Gastrocnemius medialis (tissue), 4 donors: ENCODE results near the gene CMC1. TPM values are rescaled to one million over a fixed set of nuclear protein-coding genes. Genes with fewer than 3 reads are reported as not detected.

Experiments
- ATAC-seq, 2 donors: fragments of 150-250 bp; one replicate each; pipeline ENCODE4 v1.9.1; 2016
- DNase-seq, 2 donors: peaks; one replicate each; pipeline ENCODE4 v3.0.0-alpha.2; 2019
- H3K27ac ChIP-seq, 4 donors: fragments of 200-600 bp; sonication (generic); 1 replicate in 1 of 4; 2 replicates in 3 of 4; pipeline ENCODE4 v1.5.1; 2016 to 2018; ENCODE audit warnings: mild to moderate bottlenecking in 2 of 4, moderate library complexity in 1 of 4
- H3K27me3 ChIP-seq, 3 donors: fragments of 200-600 bp; sonication (generic) in 2 of 3; 1 replicate in 1 of 3; 2 replicates in 2 of 3; pipeline versions ENCODE4 v1.5.1 to v1.6.0; 2016 to 2019; ENCODE audit warnings: mild to moderate bottlenecking in 1 of 3, moderate library complexity in 1 of 3
- H3K36me3 ChIP-seq, 2 donors: fragments of 200-600 bp; sonication (generic) in 1 of 2; one replicate each; pipeline ENCODE4 v1.5.1; 2017 to 2018
- H3K4me1 ChIP-seq, 2 donors: fragments of 200-600 bp; sonication (generic) in 1 of 2; one replicate each; pipeline ENCODE4 v1.5.1; 2016 to 2017; ENCODE audit warnings: mild to moderate bottlenecking in 2 of 2
- H3K4me3 ChIP-seq, 4 donors: fragments of 200-600 bp; sonication (generic) in 3 of 4; 1 replicate in 1 of 4; 2 replicates in 3 of 4; pipeline ENCODE4 v1.5.1; 2016 to 2019; ENCODE audit warnings: mild to moderate bottlenecking in 2 of 4
- H3K9me3 ChIP-seq, 3 donors: fragments of 200-600 bp; sonication (generic) in 2 of 3; 1 replicate in 1 of 3; 2 replicates in 2 of 3; pipeline ENCODE4 v1.5.1; 2016 to 2019
- CTCF ChIP-seq, 5 experiments: fragments of 450-650 bp in 3 of 5; fragments of 200-600 bp in 2 of 5; sonication (generic) in 2 of 5; IDR thresholded peaks in 4 of 5; conservative IDR thresholded peaks in 1 of 5; 1 replicate in 4 of 5; 2 replicates in 1 of 5; pipeline ENCODE4 v1.5.1; 2016 to 2019; ENCODE audit warnings: antibody characterized with exemption in 5 of 5, mild to moderate bottlenecking in 3 of 5, moderate library complexity in 3 of 5
- POLR2A ChIP-seq, 2 donors: fragments of 450-650 bp; IDR thresholded peaks; one replicate each; pipeline ENCODE4 v1.6.1; 2017; ENCODE audit warnings: antibody characterized with exemption in 2 of 2, mild to moderate bottlenecking in 2 of 2, moderate library complexity in 2 of 2
- in situ Hi-C, 4 donors: fragments of 200-750 bp; cut with MboI; loops; one replicate each; pipeline versions ENCODE4 v1.15.0 to v1.8.0; 2017; ENCODE audit warnings: low sequenced_read_pairs in 4 of 4
- intact Hi-C: fragments of 100-400 bp; cut with DNase I; formaldehyde crosslinking; loops from one replicate; pipeline ENCODE4 v1.15.1; 2023; ENCODE audit warnings: low total_unique reads
- total RNA-seq, 4 donors: library from RNA; depleted of rRNA; stranded (reverse); fragments of >200 nt; gene quantifications; one replicate each; pipeline versions ENCODE4 v1.1.0 to v1.2.3, GENCODE V29; 2016

Gene CMC1
- total RNA-seq, 4 donors from 2014 or later: 2.7 to 27.6 (median 18.4) TPM

GRCh38 chr3:28287046-28287445, 45.6 kb downstream of the CMC1 start:
- intact Hi-C loops (loop anchor here (2.0 kb wide), 1 partner anchor 574 kb away; no protein-coding TSS in a partner anchor), in situ Hi-C loops (no loop called here)
- no peak overlapping the region for H3K4me3 ChIP-seq
- H3K4me1 ChIP-seq: peaks cover 0 to 3% of the 10 kb centered on the region in 2 donors
- H3K27me3 ChIP-seq: no peaks in the 10 kb centered on the region
- no peak for ATAC-seq
- H3K27ac ChIP-seq: no peak overlapping the region
- no peak for DNase-seq
- no peaks in the 10 kb centered on the region for H3K36me3 ChIP-seq
- TF ChIP-seq CTCF (IDR thresholded peaks at IDR 0.05 in 4 of 5, conservative IDR thresholded peaks at IDR 0.05 in 1 of 5) (no peak), POLR2A (IDR thresholded peaks at IDR 0.05) (no peak)
- no peaks in the 10 kb centered on the region for H3K9me3 ChIP-seq

- in situ Hi-C loops: no loop called here
- H3K4me1 ChIP-seq: no peaks in the 10 kb centered on the region
- intact Hi-C loops: no loop called here
These were observed 49.5 kb downstream of the CMC1 start for GRCh38 chr3:28290863-28291300.

GRCh38 chr3:28291577-28291976, 50.2 kb downstream of the CMC1 start:
- Histone ChIP-seq H3K4me1 (no peaks in the 10 kb centered on the region), H3K36me3 (no peaks in the 10 kb centered on the region), H3K27ac (no peak overlapping the region), H3K27me3 (no peaks in the 10 kb centered on the region), H3K4me3 (no peak overlapping the region), H3K9me3 (no peaks in the 10 kb centered on the region)
- no peak for TF ChIP-seq POLR2A (IDR thresholded peaks at IDR 0.05)
- no peak for TF ChIP-seq CTCF (IDR thresholded peaks at IDR 0.05 in 4 of 5, conservative IDR thresholded peaks at IDR 0.05 in 1 of 5)
- in situ Hi-C loops (no loop called here), intact Hi-C loops (no loop called here)
- no peak for ATAC-seq
- DNase-seq: no peak

More at GRCh38 chr3:28290863-28291300, 49.5 kb downstream of the CMC1 start:
- Histone ChIP-seq H3K27me3 (no peaks in the 10 kb centered on the region), H3K9me3 (no peaks in the 10 kb centered on the region), H3K27ac (no peak overlapping the region), H3K4me3 (no peak overlapping the region), H3K36me3 (no peaks in the 10 kb centered on the region)
- no peak for TF ChIP-seq POLR2A (IDR thresholded peaks at IDR 0.05)
- DNase-seq (no peak), ATAC-seq (no peak)

- no peaks in the 10 kb centered on the region for H3K4me1 ChIP-seq
- in situ Hi-C loops: no loop called here
- intact Hi-C loops: no loop called here
These were observed 51.2 kb downstream of the CMC1 start for GRCh38 chr3:28292622-28293021.

More at GRCh38 chr3:28292622-28293021, 51.2 kb downstream of the CMC1 start:
- H3K27ac ChIP-seq: no peak overlapping the region
- ATAC-seq (no peak), DNase-seq (no peak)
- no peak for TF ChIP-seq POLR2A (IDR thresholded peaks at IDR 0.05)
- no peak for TF ChIP-seq CTCF (IDR thresholded peaks at IDR 0.05 in 4 of 5, conservative IDR thresholded peaks at IDR 0.05 in 1 of 5)
- H3K27me3 ChIP-seq: no peaks in the 10 kb centered on the region
- H3K4me3 ChIP-seq: no peak overlapping the region
- H3K36me3 ChIP-seq: no peaks in the 10 kb centered on the region
- H3K9me3 ChIP-seq: no peaks in the 10 kb centered on the region
